Ovary (tissue), 9 donors: ENCODE results near the gene INO80. TPM values are rescaled to one million over a fixed set of nuclear protein-coding genes. Genes with fewer than 3 reads are reported as not detected.

Experiments used
- DNase-seq, 5 donors: peaks; one replicate each; pipeline ENCODE4 v3.0.0-alpha.2; 2019 to 2020
- H3K27ac ChIP-seq, 2 donors: fragments of 200-600 bp; one replicate each; pipeline versions ENCODE4 v1.5.1 to v1.8.0; 2019 to 2022
- H3K27me3 ChIP-seq: fragments of 200-600 bp; one replicate; pipeline ENCODE4 v1.8.0; 2022
- H3K36me3 ChIP-seq: fragments of 200-600 bp; sonication (generic); one replicate; pipeline ENCODE4 v1.5.1; 2019
- H3K4me1 ChIP-seq: one replicate; pipeline ENCODE4 v1.8.1; 2013; ENCODE audit warnings: mild to moderate bottlenecking, moderate library complexity; ENCODE audit not compliant: insufficient read depth
- H3K4me3 ChIP-seq: fragments of 200-600 bp; sonication (generic); one replicate; pipeline ENCODE4 v1.5.1; 2017
- H3K9me3 ChIP-seq, 2 donors: fragments of 200-600 bp in 1 of 2; sonication (generic) in 1 of 2; one replicate each; pipeline versions ENCODE4 v1.5.1 to v1.8.1; 2013 to 2019; ENCODE audit warnings: mild to moderate bottlenecking in 1 of 2, moderate library complexity in 1 of 2
- EP300 ChIP-seq: sonication (generic); formaldehyde crosslinking; IDR thresholded peaks from one replicate; pipeline ENCODE4 v1.6.1; 2017; ENCODE audit warnings: antibody characterized with exemption
- POLR2A ChIP-seq: fragments of 450-650 bp; IDR thresholded peaks from one replicate; pipeline ENCODE4 v1.6.1; 2017; ENCODE audit warnings: antibody characterized with exemption, mild to moderate bottlenecking, moderate library complexity
- WGBS, 3 donors: extraction: QIAGEN DNeasy Blood & Tissue Kit in 1 of 3; methylation state at CpG; one replicate each; pipeline versions ENCODE4 v1.1.5 to v1.1.7; 2013 to 2017; 5-methylcytosine and 5-hydroxymethylcytosine counted together
- intact Hi-C, 4 donors: fragments of 100-400 bp; cut with DNase I; formaldehyde crosslinking; loops; one replicate each; pipeline versions ENCODE4 v1.11.0 to v1.15.1; 2022 to 2023
- polyA plus RNA-seq, 2 donors: library from polyadenylated mRNA; stranded (reverse); fragments of 200-250 nt in 1 of 2; fragments of 350-450 nt in 1 of 2; fragmentation: Illumina TruSeq in 1 of 2; extraction: RNeasy Lipid Tissue Mini Kit (QIAGEN cat#74804) in 1 of 2; gene quantifications; one replicate each; pipeline ENCODE4 v1.2.3, GENCODE V29; 2013 to 2014
- total RNA-seq, 7 donors: library from RNA; depleted of rRNA in 2 of 7; stranded (reverse); fragments of >200 nt in 2 of 7; fragmentation: NEBNext Ultra II Directional in 3 of 7; extraction: Animal tissue kit (Norgen Biotek cat#: 25700) in 3 of 7; gene quantifications; one replicate each; pipeline versions ENCODE4 v1.1.0 to v1.2.4, GENCODE V29; 2016 to 2023
- TF ChIP-seq, protein P1 (sequence below), 3 donors: fragments of 450-650 bp in 2 of 3; fragments of 200-600 bp in 1 of 3; IDR thresholded peaks; one replicate each; pipeline versions ENCODE4 v1.5.1 to v1.8.0; 2016 to 2022; ENCODE audit warnings: antibody characterized with exemption in 3 of 3, mild to moderate bottlenecking in 1 of 3
- donor health status: DM: no; HTN: no; CAD: no; lungs with moderate emphysema.
- donor health status: DM: no; HTN: no; CAD: no.
- donor health status: Bipolar disorder and iron deficiency.
- donor health status: DM: yes; HTN: yes; CAD: no.
- donor health status: DM: no; HTN: no; CAD: no.
- donor health status: DM: yes; HTN: yes; CAD: no.

The INO80 gene
- total and polyA plus RNA-seq, 9 donors = 12.0 to 36.0 (median 17.3) TPM

DNA sequence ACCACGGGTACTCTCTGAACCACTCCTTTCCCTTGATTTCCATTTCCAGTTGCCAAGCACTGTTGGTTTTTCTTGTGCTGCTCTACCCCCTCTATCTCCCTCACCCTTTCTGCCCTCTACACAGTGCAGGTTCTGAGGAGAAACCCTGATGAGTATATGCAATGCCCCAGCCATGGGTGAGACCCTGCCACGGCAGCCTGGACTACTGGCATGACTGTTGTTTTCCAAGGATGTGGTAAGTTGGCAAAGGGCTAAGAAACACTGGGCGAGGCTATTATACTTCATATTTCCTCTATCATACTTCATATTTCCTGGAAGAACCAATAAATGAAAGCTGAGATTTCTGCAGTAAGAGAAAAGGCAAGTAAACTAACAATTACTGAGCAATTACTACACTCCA lies 134.9 kb downstream of the INO80 start:
- DNase-seq = no peak

DNA sequence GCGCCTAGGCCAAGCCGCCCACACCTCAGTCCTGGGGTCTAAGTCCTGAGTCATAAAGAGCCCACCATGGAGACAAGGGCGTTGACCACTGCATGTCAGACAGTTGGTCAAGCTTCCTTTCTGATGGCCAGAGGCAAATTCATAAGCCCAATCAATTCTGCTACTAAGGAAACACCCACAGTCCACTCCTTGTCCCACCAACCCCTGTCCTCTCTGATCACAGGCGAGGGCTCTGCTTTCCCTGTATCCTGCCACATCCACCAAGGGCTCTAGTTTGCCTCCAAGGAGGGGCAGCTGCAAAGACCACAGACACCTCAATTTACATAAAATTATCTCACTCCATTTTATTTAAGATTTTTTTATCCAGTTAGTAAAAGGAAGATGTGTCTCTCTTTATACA lies 137.5 kb downstream of the INO80 start:
- H3K36me3 ChIP-seq = no peaks in the 10 kb centered on the region
- no peak overlapping the region for H3K27ac ChIP-seq
- no peak for TF ChIP-seq EP300
- TF ChIP-seq, protein P1, sequence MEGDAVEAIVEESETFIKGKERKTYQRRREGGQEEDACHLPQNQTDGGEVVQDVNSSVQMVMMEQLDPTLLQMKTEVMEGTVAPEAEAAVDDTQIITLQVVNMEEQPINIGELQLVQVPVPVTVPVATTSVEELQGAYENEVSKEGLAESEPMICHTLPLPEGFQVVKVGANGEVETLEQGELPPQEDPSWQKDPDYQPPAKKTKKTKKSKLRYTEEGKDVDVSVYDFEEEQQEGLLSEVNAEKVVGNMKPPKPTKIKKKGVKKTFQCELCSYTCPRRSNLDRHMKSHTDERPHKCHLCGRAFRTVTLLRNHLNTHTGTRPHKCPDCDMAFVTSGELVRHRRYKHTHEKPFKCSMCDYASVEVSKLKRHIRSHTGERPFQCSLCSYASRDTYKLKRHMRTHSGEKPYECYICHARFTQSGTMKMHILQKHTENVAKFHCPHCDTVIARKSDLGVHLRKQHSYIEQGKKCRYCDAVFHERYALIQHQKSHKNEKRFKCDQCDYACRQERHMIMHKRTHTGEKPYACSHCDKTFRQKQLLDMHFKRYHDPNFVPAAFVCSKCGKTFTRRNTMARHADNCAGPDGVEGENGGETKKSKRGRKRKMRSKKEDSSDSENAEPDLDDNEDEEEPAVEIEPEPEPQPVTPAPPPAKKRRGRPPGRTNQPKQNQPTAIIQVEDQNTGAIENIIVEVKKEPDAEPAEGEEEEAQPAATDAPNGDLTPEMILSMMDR (IDR thresholded peaks at IDR 0.05) = no peak
- no peak for TF ChIP-seq POLR2A
- H3K4me1 ChIP-seq = no peaks in the 10 kb centered on the region
- H3K4me3 ChIP-seq = no peak overlapping the region
- no peaks in the 10 kb centered on the region for H3K27me3 ChIP-seq
- 93 to 96% (median 94%) methylated on average over 4 of the region's 4 CpGs for WGBS, 3 donors
- no peaks in the 10 kb centered on the region for H3K9me3 ChIP-seq
- intact Hi-C loops = no loop called here
- no peak for DNase-seq

More for the DNA sequence above, 134.9 kb downstream of the INO80 start:
- no peak for TF ChIP-seq POLR2A
- no peak for TF ChIP-seq EP300
- TF ChIP-seq, protein P1 (IDR thresholded peaks at IDR 0.05) = no peak
- H3K4me1 ChIP-seq = no peaks in the 10 kb centered on the region
- H3K9me3 ChIP-seq = no peaks in the 10 kb centered on the region
- no peaks in the 10 kb centered on the region for H3K36me3 ChIP-seq
- H3K27me3 ChIP-seq = no peaks in the 10 kb centered on the region
- H3K4me3 ChIP-seq = no peak overlapping the region
- H3K27ac ChIP-seq = no peak overlapping the region
- WGBS, 3 donors = 76 to 81% (median 79%) methylated on average over 3 of the region's 3 CpGs
- intact Hi-C loops = no loop called here

DNA sequence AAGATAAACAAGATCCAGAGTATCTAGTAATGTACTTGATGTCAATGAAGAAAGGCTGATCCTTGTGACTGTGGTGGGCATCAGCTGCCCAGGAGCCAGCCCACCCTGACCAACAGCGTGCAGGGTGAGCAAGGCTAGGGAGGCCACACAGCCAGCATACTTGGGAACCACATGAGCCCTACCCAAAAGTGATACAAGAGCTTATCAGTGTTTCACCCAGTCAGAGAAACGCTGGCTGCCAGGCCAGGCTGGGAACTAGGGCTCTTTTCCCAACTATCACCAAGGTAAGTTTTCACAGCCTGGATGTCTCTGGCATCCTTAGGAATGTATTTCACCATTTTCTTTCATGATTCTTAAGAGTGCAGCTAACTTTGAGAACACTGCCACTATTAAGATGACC lies 137.9 kb downstream of the INO80 start:
- intact Hi-C loops = no loop called here

DNA sequence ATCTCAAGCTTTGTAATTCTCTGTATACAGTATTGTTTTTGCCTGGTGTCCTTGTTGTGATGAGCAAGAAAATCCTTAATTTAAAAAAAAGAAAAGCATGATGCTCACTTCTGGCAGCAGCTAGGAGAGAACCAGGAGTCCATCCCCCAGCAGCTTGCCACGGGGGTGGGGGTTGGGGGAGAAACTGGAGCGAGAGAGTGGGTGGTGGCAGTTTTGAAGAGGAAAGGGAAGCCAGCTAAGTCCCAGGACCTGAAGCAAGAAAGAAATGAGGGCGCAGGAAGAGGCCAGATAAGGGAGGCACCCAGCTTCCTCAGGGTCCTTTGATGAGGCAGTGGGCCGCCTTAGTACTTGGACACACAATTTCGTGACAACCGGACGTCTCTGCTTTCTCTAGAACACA lies 139.3 kb downstream of the INO80 start:
- no peak overlapping the region for H3K27ac ChIP-seq
- no peak overlapping the region for H3K4me3 ChIP-seq
- no peaks in the 10 kb centered on the region for H3K9me3 ChIP-seq
- no peaks in the 10 kb centered on the region for H3K27me3 ChIP-seq
- TF ChIP-seq POLR2A (no peak), EP300 (no peak)
- TF ChIP-seq, protein P1 (IDR thresholded peaks at IDR 0.05) = no peak
- no peak for DNase-seq
- intact Hi-C loops = no loop called here
- WGBS, 3 donors = 75 to 79% (median 76%) methylated on average over 7 of the region's 7 CpGs
- H3K36me3 ChIP-seq = no peaks in the 10 kb centered on the region
- no peaks in the 10 kb centered on the region for H3K4me1 ChIP-seq

More for the DNA sequence above, 137.9 kb downstream of the INO80 start:
- WGBS, 3 donors = 62 to 80% (median 70%) methylated on average over 2 of the region's 2 CpGs
- no peaks in the 10 kb centered on the region for H3K4me1 ChIP-seq
- no peaks in the 10 kb centered on the region for H3K9me3 ChIP-seq
- TF ChIP-seq, protein P1 (IDR thresholded peaks at IDR 0.05) = no peak
- TF ChIP-seq POLR2A (no peak), EP300 (no peak)
- no peak overlapping the region for H3K4me3 ChIP-seq
- H3K27me3 ChIP-seq = no peaks in the 10 kb centered on the region
- H3K27ac ChIP-seq = no peak overlapping the region
- H3K36me3 ChIP-seq = no peaks in the 10 kb centered on the region
- no peak for DNase-seq
